Mesothelial cell of epicardium (in vitro differentiated cells): Measurements from ENCODE around the gene LHFPL5. TPM values are rescaled to one million over a fixed set of nuclear protein-coding genes. Genes with fewer than 3 reads are reported as not detected.

Source experiments
- DNase-seq, 2 experiments: peaks; one replicate each; pipeline ENCODE4 v3.0.0; 2021; ENCODE audit warnings: low spot score in 2 of 2; ENCODE audit not compliant: unreplicated experiment in 2 of 2
- H3K27ac Mint-ChIP-seq: 2 replicates; pipeline ENCODE4 v1.8.0; 2021; ENCODE audit warnings: mixed read lengths
- H3K27me3 Mint-ChIP-seq: 2 replicates; pipeline ENCODE4 v1.8.0; 2021; ENCODE audit warnings: low read depth, mixed read lengths
- H3K36me3 Mint-ChIP-seq: 2 replicates; pipeline ENCODE4 v1.8.0; 2021; ENCODE audit warnings: mixed read lengths
- H3K4me1 Mint-ChIP-seq: 2 replicates; pipeline ENCODE4 v1.8.0; 2021; ENCODE audit warnings: mixed read lengths
- H3K4me3 Mint-ChIP-seq: 2 replicates; pipeline ENCODE4 v1.8.0; 2021; ENCODE audit warnings: mild to moderate bottlenecking, moderate library complexity, mixed read lengths
- H3K9me3 Mint-ChIP-seq: 2 replicates; pipeline ENCODE4 v1.8.0; 2021; ENCODE audit warnings: mixed read lengths
- total RNA-seq: library from RNA; stranded (reverse); gene quantifications from 3 replicates; pipeline ENCODE4 v1.2.1, GENCODE V29; 2021
- TF ChIP-seq, protein P1 (sequence below): fragments of 200-600 bp; sonication (generic); IDR thresholded peaks from one replicate; pipeline ENCODE4 v1.5.0; 2021; ENCODE audit warnings: antibody characterized with exemption; ENCODE audit not compliant: unreplicated experiment

LHFPL5 gene
- total RNA-seq, 1 donor from 2014 or later = not detected

DNA sequence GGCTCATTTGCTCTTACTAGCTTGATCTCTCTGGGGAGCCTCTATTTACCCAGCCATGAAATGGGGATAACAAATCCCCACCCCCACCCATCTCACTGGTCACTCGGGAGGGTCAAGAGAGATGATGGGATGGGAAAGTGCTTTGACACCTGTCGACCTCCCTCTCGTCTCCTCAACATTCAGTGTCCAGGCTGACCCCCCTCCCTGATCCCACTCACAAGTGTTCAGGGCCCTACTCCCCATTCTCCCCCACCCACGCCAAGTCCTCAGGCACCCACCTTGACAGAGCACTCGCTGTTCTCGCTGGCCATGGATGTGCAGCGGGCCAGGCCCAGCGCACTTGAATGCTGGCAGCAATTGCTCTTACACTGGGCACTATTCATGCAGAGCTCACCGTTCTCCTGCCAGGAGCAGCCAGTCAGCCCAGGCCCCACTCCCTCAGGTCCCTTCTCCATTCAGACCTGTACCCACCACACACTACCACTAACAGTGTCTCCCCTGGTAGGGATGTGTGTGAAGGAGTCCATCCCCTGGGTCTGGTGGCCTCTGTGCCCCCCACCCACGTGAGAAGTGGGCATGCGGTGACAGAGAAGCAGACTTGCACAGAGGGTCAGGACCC is 9.6 kb upstream of the LHFPL5 start:
- Mint-ChIP-seq H3K4me3 (no peak overlapping the region), H3K27me3 (peaks cover 11% of the 10 kb centered on the region), H3K27ac (no peak overlapping the region), H3K4me1 (no peaks in the 10 kb centered on the region), H3K9me3 (no peaks in the 10 kb centered on the region), H3K36me3 (no peaks in the 10 kb centered on the region)
- no peak for DNase-seq
- TF ChIP-seq, protein P1, sequence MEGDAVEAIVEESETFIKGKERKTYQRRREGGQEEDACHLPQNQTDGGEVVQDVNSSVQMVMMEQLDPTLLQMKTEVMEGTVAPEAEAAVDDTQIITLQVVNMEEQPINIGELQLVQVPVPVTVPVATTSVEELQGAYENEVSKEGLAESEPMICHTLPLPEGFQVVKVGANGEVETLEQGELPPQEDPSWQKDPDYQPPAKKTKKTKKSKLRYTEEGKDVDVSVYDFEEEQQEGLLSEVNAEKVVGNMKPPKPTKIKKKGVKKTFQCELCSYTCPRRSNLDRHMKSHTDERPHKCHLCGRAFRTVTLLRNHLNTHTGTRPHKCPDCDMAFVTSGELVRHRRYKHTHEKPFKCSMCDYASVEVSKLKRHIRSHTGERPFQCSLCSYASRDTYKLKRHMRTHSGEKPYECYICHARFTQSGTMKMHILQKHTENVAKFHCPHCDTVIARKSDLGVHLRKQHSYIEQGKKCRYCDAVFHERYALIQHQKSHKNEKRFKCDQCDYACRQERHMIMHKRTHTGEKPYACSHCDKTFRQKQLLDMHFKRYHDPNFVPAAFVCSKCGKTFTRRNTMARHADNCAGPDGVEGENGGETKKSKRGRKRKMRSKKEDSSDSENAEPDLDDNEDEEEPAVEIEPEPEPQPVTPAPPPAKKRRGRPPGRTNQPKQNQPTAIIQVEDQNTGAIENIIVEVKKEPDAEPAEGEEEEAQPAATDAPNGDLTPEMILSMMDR = no peak

DNA sequence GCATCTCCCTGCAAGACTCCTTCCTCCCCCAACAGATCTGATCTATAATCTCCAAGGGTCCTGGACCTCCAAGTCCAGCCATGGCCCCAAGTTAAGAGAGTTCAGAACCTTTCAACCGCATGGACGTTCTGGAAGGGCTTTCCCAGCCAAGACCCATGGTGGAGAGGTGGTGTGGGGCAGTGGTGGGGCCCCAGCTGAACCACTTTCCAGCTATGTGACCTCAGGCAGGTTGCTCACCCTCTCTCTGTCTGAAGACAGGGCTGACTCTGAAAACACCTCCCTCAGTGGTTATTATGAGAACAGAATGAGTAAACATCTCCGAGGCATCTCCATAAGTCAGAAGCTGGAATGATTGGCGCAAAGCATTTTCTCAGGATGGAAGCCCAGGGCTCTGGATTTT is 8.9 kb upstream of the LHFPL5 start:
- H3K4me1 Mint-ChIP-seq = no peaks in the 10 kb centered on the region
- peaks cover 9% of the 10 kb centered on the region for H3K27me3 Mint-ChIP-seq
- no peak overlapping the region for H3K27ac Mint-ChIP-seq
- no peak overlapping the region for H3K4me3 Mint-ChIP-seq
- no peaks in the 10 kb centered on the region for H3K36me3 Mint-ChIP-seq
- TF ChIP-seq, protein P1 = no peak
- no peaks in the 10 kb centered on the region for H3K9me3 Mint-ChIP-seq
- no peak for DNase-seq

DNA sequence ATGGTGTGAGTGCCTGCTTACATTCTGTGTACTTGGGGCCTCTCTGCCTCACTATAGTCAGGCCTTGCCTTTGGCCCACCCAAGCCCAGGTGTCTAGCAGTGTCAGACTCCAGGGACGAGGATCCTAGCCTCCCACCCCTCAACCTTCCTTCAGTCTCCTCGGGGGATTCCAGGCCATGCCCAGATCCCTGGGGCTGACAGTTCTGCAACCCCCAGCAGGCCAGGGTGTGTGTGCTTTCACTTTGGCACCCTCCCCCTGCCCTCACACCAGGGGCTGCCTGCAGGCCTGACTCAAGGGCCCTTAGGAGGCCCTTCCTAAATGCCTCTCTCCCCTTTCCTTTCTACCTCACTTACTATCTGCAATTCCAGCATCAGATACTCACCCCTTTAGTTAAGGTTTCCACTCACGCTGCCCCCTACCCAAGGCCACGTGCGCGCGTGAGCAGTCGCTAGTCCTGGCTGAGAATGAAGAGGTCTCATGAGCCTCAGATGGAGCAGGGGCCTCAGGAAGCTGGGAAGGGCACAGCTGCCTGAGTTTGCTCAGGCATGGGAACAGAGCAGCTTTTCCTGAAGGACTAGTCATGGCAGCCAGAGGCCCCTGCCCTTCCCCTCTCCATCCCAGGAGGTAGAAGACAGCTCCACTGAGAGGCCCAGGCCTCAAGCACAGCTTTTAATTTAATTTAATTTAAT is 7.2 kb upstream of the LHFPL5 start:
- no peak overlapping the region for H3K4me3 Mint-ChIP-seq
- H3K9me3 Mint-ChIP-seq = no peaks in the 10 kb centered on the region
- no peak overlapping the region for H3K27ac Mint-ChIP-seq
- no peak for DNase-seq
- no peaks in the 10 kb centered on the region for H3K4me1 Mint-ChIP-seq
- TF ChIP-seq, protein P1 = no peak
- H3K36me3 Mint-ChIP-seq = no peaks in the 10 kb centered on the region
- peaks cover 9% of the 10 kb centered on the region for H3K27me3 Mint-ChIP-seq

DNA sequence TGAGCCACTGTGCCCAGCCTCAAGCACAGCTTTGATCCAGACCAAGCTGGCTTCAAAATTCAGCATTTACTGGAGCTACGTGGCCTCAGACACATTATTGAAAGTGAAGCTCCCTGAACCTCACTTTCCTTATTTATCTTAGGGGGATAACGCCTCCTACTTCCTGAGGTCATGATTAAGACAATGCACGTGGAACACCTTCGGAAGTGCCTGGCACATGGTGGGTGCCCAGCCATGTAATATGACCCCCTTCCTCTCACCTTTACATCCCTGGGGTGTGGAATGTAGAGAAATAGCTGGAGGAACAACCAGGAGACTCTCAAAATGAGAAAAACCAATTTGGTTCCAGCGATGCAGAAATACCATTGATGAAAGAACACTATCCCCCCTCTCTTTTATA is 6.4 kb upstream of the LHFPL5 start:
- Mint-ChIP-seq H3K9me3 (no peaks in the 10 kb centered on the region), H3K27me3 (peaks cover 5% of the 10 kb centered on the region), H3K4me3 (no peak overlapping the region), H3K27ac (no peak overlapping the region), H3K4me1 (no peaks in the 10 kb centered on the region), H3K36me3 (no peaks in the 10 kb centered on the region)
- no peak for DNase-seq
- TF ChIP-seq, protein P1 = no peak

DNA sequence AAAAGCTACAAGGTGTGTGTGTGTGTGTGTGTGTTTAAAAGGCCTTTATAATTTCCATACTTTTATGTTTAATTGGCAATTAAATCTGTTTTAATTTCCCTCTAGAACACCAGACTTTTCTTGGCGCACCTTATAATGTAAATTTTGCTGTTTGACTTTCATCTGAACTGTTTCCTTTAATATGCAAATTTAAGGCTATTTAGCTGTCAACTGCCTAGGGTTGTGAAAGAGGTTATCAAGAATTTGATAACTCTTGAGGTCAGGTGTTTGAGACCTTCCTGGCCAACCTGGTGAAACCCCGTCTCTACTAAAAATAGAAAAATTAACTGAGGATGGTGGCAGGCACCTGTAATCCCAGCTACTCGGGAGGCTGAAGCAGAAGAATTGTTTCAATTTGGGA is 4.0 kb upstream of the LHFPL5 start:
- no peaks in the 10 kb centered on the region for H3K36me3 Mint-ChIP-seq
- no peaks in the 10 kb centered on the region for H3K4me1 Mint-ChIP-seq
- no peak overlapping the region for H3K4me3 Mint-ChIP-seq
- H3K9me3 Mint-ChIP-seq = no peaks in the 10 kb centered on the region
- no peak for DNase-seq
- TF ChIP-seq, protein P1 = no peak
- H3K27ac Mint-ChIP-seq = no peak overlapping the region
- peaks cover under 1% of the 10 kb centered on the region for H3K27me3 Mint-ChIP-seq
